HG02852 (cell line): Measurements from ENCODE around the gene OR52E5.

Experiments
- ATAC-seq: cut with Tn5 transposase; IDR thresholded peaks from one replicate; pipeline ENCODE4 v1.9.1; 2021; ENCODE audit warnings: mild to moderate bottlenecking, moderate library complexity; ENCODE audit not compliant: unreplicated experiment

OR52E5 gene

GRCh38 chr11:5932671-5933070 is 39.7 kb downstream of the OR52E5 start:
- ATAC-seq: no peak

GRCh38 chr11:5933116-5933515 is 40.1 kb downstream of the OR52E5 start:
- ATAC-seq: no peak

GRCh38 chr11:5937868-5938602 is 45.0 kb downstream of the OR52E5 start:
- no peak for ATAC-seq

GRCh38 chr11:5938603-5938965 is 45.6 kb downstream of the OR52E5 start:
- no peak for ATAC-seq

GRCh38 chr11:5940748-5941147 is 47.7 kb downstream of the OR52E5 start:
- no peak for ATAC-seq

GRCh38 chr11:5941951-5942350 is 48.9 kb downstream of the OR52E5 start, which contains the start of gene OR56A3:
OR56A3 (plus strand) TSS chr11:5942251; CDS start chr11:5947347, 5,096 bp downstream.
- ATAC-seq: no peak
